A549 (cell line): ENCODE measurements around the gene DLGAP1. TPM values are rescaled to one million over a fixed set of nuclear protein-coding genes. Genes with fewer than 3 reads are reported as not detected.
A peak's percentile ranks its signal among the peaks of the same experiment; 100 is the strongest.

Experiments used
- ATAC-seq, 2 experiments: fragments of 200-7000 bp in 1 of 2; fragments of >200 bp in 1 of 2; cut with Nextera tagmentation in 1 of 2; cut with Tn5 transposase in 1 of 2; 3 replicates each; pipeline versions ENCODE4 v1.8.0 to v1.9.1; 2018 to 2020; ENCODE audit warnings: mild to moderate bottlenecking in 1 of 2, moderate library complexity in 1 of 2
- CTCF ChIA-PET: fragments of 300-600 bp; sonication (Branson Sonifier 250); formaldehyde crosslinking; extraction: SDS; loops from one replicate; lab custom pipeline; 2021; ENCODE audit warnings: antibody characterized with exemption, inconsistent platforms; lab: Yijun Ruan, JAX
- POLR2A ChIA-PET: fragments of 350-600 bp; formaldehyde crosslinking; extraction: SDS; loops from one replicate; lab custom pipeline; 2021; ENCODE audit warnings: antibody characterized with exemption, inconsistent platforms; lab: Yijun Ruan, JAX
- DNase-seq, 2 experiments: peaks; one replicate each; pipeline versions ENCODE4 v3.0.0 to v3.0.0-alpha.2; 2011 to 2016; ENCODE audit warnings: low read depth in 1 of 2, low spot score in 1 of 2
- FAIRE-seq: peaks from 2 replicates; lab custom pipeline; 2011; peaks lifted over from hg19 to GRCh38; lab: Jason Lieb, UNC
- H3K27ac ChIP-seq, 2 experiments: fragments of >200 bp; sonication (Bioruptor Twin); formaldehyde crosslinking; 3 replicates each; pipeline ENCODE4 v1.5.1; 2016 to 2017
- H3K4me1 ChIP-seq: fragments of >200 bp; sonication (Bioruptor Twin); formaldehyde crosslinking; 3 replicates; pipeline ENCODE4 v1.6.1; 2016
- H3K4me2 ChIP-seq: fragments of >200 bp; sonication (Bioruptor Twin); formaldehyde crosslinking; 3 replicates; pipeline ENCODE4 v1.6.1; 2016
- H3K4me3 ChIP-seq: fragments of >200 bp; sonication (Bioruptor Twin); formaldehyde crosslinking; 3 replicates; pipeline ENCODE4 v1.5.1; 2016
- H3K9me3 ChIP-seq: fragments of >200 bp; sonication (Bioruptor Twin); formaldehyde crosslinking; 3 replicates; pipeline ENCODE4 v1.6.1; 2016
- BHLHE40 ChIP-seq: IDR thresholded peaks from 2 replicates; pipeline ENCODE4 v1.6.1; 2012; ENCODE audit warnings: low read depth, low read length, inconsistent platforms
- EP300 ChIP-seq, 2 experiments: fragments of >200 bp; sonication (Bioruptor Twin); formaldehyde crosslinking; IDR thresholded peaks; 2 replicates in 1 of 2; 3 replicates in 1 of 2; pipeline ENCODE4 v1.6.1; 2016 to 2017
- FOSB ChIP-seq: fragments of 250-450 bp; sonication (Bioruptor Pico); IDR thresholded peaks from 2 replicates; pipeline ENCODE4 v1.5.0; 2020; ENCODE audit warnings: mild to moderate bottlenecking, moderate library complexity
- FOSL2 ChIP-seq, 2 experiments: fragments of 450-650 bp in 1 of 2; fragments of >200 bp in 1 of 2; sonication (Bioruptor Twin) in 1 of 2; formaldehyde crosslinking; IDR thresholded peaks; 2 replicates each; pipeline versions ENCODE4 v1.5.0 to v1.6.1; 2016 to 2020; ENCODE audit warnings: mild to moderate bottlenecking in 1 of 2, moderate library complexity in 1 of 2
- GATA3 ChIP-seq: IDR thresholded peaks from 2 replicates; pipeline ENCODE4 v1.6.1; 2012; ENCODE audit warnings: borderline replicate concordance
- RNF2 ChIP-seq: fragments of 200-600 bp; sonication (generic); IDR thresholded peaks from 2 replicates; pipeline ENCODE4 v1.6.1; 2016; ENCODE audit warnings: low read depth, mild to moderate bottlenecking, antibody characterized with exemption, moderate library complexity, borderline replicate concordance
- SMC3 ChIP-seq: fragments of >200 bp; sonication (Bioruptor Twin); formaldehyde crosslinking; IDR thresholded peaks from 3 replicates; pipeline ENCODE4 v1.6.1; 2018; ENCODE audit warnings: inconsistent platforms
- TP53 ChIP-seq: fragments of 250-450 bp; sonication (Bioruptor Pico); IDR thresholded peaks from 2 replicates; pipeline ENCODE4 v1.5.0; 2021; ENCODE audit warnings: mild to moderate bottlenecking, moderate library complexity
- WGBS: methylation state at CpG from one replicate; pipeline ENCODE4 v1.1.6; 2017; ENCODE audit errors: missing lambda C conversion rate; 5-methylcytosine and 5-hydroxymethylcytosine counted together
- polyA plus RNA-seq, 4 experiments: library from polyadenylated mRNA; depleted of rRNA in 3 of 4; stranded (reverse); fragments of >200 nt; fragmentation: RNase III in 1 of 4; extraction: RNeasy Plus Mini Kit Qiagen cat#74134 plus additional on column Dnase treatment in 1 of 4; gene quantifications; 2 replicates in 3 of 4; 3 replicates in 1 of 4; pipeline ENCODE4 v1.2.3, GENCODE V29; 2011 to 2017
- TF ChIP-seq, protein P1 (sequence below): IDR thresholded peaks from 2 replicates; pipeline ENCODE4 v1.6.1; 2012; ENCODE audit warnings: low read depth, borderline replicate concordance
- TF ChIP-seq, protein P2 (sequence below): IDR thresholded peaks from 2 replicates; pipeline ENCODE4 v1.6.1; 2012
- TF ChIP-seq, protein P3 (sequence below): fragments of 250-450 bp; sonication (Bioruptor Pico); IDR thresholded peaks from 2 replicates; pipeline ENCODE4 v1.5.0; 2020; ENCODE audit warnings: low read depth, mild to moderate bottlenecking, moderate library complexity
- TF ChIP-seq, protein P4 (sequence below): fragments of 150-350 bp; IDR thresholded peaks from 2 replicates; pipeline ENCODE4 v1.6.1; 2014; ENCODE audit warnings: low read depth, mild to moderate bottlenecking, low read length

Gene DLGAP1
- polyA plus RNA-seq, 2 of the 4 experiments (the other 2 are of a cell fraction): 0.04 to 0.12 TPM

DNA sequence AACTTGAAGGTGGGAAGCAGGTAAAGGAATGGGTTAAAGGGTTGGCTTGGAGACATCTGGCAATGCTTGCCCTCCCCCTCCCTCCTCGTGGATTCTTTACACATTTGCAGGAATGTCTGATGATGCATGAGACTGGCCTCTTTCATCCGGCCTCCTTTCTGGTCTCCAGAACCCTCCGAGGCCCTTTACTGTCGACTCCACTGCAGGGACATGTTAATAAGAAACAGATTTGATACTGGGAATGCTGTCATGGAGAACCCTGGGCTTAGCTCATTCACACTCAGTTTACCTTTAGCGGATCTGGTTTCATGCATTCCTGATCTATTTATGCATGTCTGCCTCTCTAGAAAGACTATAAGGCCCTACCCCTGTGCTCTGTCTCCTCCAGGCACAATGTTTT is 766.4 kb downstream of the DLGAP1 start:
- DNase-seq (peak in 1 of 2 experiments; percentile 83), ATAC-seq (peak; percentile 50 to 74; a peak in 4 of 6 replicates), FAIRE-seq (no peak)
- no peak overlapping the region for H3K4me3 ChIP-seq
- POLR2A ChIA-PET: no interaction called here
- CTCF ChIA-PET: interaction anchor here (1.1 to 1.2 kb wide), 2 partner anchors 181 to 250 kb away, joined by 3 read pairs; no protein-coding TSS in a partner anchor
- H3K4me1 ChIP-seq: peaks cover 49% of the 10 kb centered on the region
- TF ChIP-seq, protein P1, sequence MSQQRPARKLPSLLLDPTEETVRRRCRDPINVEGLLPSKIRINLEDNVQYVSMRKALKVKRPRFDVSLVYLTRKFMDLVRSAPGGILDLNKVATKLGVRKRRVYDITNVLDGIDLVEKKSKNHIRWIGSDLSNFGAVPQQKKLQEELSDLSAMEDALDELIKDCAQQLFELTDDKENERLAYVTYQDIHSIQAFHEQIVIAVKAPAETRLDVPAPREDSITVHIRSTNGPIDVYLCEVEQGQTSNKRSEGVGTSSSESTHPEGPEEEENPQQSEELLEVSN: no peak
- TF ChIP-seq, protein P2, sequence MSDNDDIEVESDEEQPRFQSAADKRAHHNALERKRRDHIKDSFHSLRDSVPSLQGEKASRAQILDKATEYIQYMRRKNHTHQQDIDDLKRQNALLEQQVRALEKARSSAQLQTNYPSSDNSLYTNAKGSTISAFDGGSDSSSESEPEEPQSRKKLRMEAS: peak; percentile 66
- TF ChIP-seq FOSL2 (IDR thresholded peaks at IDR 0.05): no peak
- TF ChIP-seq FOSL2 (CRISPR knock-in tag; IDR thresholded peaks at IDR 0.05): peak; percentile 34; the same call in 1 of the 2 replicates
- H3K9me3 ChIP-seq: peaks cover 9% of the 10 kb centered on the region; the same call in 1 of the 3 replicates
- WGBS: 8% methylated on average over 5 of the region's 5 CpGs
- peak overlapping the region; percentile 38 for H3K4me2 ChIP-seq
- H3K27ac ChIP-seq: peak overlapping the region; percentile 51 to 80

DNA sequence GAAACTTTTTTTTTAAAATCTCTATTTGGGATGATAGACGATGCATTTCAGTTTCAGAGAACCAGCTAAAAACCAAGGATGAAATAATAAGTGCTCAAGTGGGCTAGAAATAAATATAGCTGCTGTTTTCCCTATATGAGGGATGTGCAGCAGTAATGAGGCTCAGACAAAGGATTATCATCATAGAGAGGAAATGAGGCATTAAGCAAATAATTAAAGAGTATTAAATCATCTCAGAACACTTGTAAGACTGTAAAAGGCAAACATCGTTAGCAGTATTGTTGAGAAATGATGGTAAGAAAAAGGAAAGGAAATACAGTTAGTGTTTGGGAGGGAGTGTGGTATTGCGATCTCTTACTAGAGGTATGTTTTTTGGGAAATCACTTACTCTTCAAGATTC is 771.6 kb downstream of the DLGAP1 start:
- ChIA-PET POLR2A (no interaction called here), CTCF (interaction anchor here (1.1 to 3.0 kb wide), 3 partner anchors 17 to 385 kb away, joined by 3 to 9 read pairs (median 5); no protein-coding TSS in a partner anchor)
- FAIRE-seq (no peak), ATAC-seq (no peak), DNase-seq (no peak)
- Histone ChIP-seq H3K4me3 (no peak overlapping the region), H3K4me2 (no peak overlapping the region), H3K4me1 (peaks cover 15% of the 10 kb centered on the region), H3K9me3 (peaks cover 9% of the 10 kb centered on the region; the same call in 1 of the 3 replicates), H3K27ac (peak overlapping the region in 1 of 2 experiments; percentile 24; a peak in 1 of 6 replicates)
- 65% methylated on average over 3 of the region's 3 CpGs for WGBS
- no peak for TF ChIP-seq SMC3
- TF ChIP-seq FOSB: no peak
- TF ChIP-seq, protein P3, sequence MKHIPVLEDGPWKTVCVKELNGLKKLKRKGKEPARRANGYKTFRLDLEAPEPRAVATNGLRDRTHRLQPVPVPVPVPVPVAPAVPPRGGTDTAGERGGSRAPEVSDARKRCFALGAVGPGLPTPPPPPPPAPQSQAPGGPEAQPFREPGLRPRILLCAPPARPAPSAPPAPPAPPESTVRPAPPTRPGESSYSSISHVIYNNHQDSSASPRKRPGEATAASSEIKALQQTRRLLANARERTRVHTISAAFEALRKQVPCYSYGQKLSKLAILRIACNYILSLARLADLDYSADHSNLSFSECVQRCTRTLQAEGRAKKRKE: no peak
- TF ChIP-seq TP53 (CRISPR knock-in tag): no peak
- no peak for TF ChIP-seq GATA3
- no peak for TF ChIP-seq RNF2

DNA sequence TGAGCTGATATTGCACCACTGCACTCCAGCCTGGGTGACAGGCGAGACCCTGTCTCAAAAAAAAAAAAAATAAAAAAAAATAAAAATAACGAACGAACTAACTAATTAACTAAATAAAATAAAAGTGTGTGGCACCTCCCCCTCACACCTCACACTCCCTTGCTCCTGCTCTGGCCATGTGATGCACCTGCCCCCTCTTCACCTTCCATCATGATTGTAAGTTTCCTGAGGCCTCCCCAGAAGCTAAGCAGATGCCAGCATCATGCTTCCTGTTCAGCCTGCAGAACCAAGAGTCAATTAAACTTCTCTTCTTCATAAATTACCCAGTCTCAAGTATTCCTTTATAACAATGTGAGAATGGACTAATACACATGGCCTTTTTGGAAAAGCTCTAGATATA is 773.0 kb downstream of the DLGAP1 start:
- ATAC-seq (no peak), FAIRE-seq (no peak), DNase-seq (no peak)
- ChIA-PET POLR2A (no interaction called here), CTCF (interaction anchor here (3.0 kb wide), 1 partner anchor 16 kb away, joined by 9 read pairs; no protein-coding TSS in a partner anchor)
- Histone ChIP-seq H3K4me2 (no peak overlapping the region), H3K9me3 (peaks cover 5% of the 10 kb centered on the region; the same call in 1 of the 3 replicates), H3K4me3 (no peak overlapping the region), H3K27ac (no peak overlapping the region), H3K4me1 (peaks cover 9% of the 10 kb centered on the region; the same call in 2 of the 3 replicates)
- TF ChIP-seq, protein P4, sequence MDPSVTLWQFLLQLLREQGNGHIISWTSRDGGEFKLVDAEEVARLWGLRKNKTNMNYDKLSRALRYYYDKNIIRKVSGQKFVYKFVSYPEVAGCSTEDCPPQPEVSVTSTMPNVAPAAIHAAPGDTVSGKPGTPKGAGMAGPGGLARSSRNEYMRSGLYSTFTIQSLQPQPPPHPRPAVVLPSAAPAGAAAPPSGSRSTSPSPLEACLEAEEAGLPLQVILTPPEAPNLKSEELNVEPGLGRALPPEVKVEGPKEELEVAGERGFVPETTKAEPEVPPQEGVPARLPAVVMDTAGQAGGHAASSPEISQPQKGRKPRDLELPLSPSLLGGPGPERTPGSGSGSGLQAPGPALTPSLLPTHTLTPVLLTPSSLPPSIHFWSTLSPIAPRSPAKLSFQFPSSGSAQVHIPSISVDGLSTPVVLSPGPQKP: no peak
- no peak for TF ChIP-seq BHLHE40
- 97% methylated on average over 3 of the region's 3 CpGs for WGBS

DNA sequence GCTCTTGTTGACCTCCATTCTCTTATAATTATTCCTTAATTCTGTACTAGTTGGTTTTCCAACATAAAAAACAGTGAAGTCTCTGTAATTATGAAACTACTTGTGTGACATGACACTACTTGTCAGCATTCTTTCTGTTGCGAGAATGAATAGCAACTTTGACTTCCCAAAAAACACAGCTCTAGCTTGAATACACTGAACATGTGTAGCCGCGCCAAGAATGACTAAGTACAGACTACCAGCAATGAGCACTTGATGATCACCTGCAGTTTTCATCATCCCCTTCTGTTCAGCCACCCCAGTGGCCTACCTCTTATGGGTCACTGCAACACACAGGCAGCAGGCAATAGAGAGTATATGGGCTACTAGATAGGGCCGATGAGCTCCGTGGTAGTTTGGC is 775.9 kb downstream of the DLGAP1 start:
- Histone ChIP-seq H3K27ac (peak overlapping the region in 1 of 2 experiments; percentile 60; a peak in 2 of 6 replicates), H3K4me3 (no peak overlapping the region), H3K4me1 (peaks cover 16% of the 10 kb centered on the region)
- DNase-seq: no peak
- ATAC-seq: no peak
- 95% methylated on average over 5 of the region's 5 CpGs for WGBS
- FAIRE-seq: no peak
- no peak for TF ChIP-seq EP300 (IDR thresholded peaks at IDR 0.05)
- TF ChIP-seq, all 56 proteins: peak for 0
- Histone ChIP-seq H3K4me2 (no peak overlapping the region), H3K9me3 (no peaks in the 10 kb centered on the region)
- ChIA-PET CTCF (interaction anchor here (1.0 to 2.2 kb wide), 2 partner anchors 13 to 191 kb away, joined by 3 to 9 read pairs; no protein-coding TSS in a partner anchor), POLR2A (interaction anchor here (1.0 kb wide), 1 partner anchor 13 kb away, joined by 3 read pairs; no protein-coding TSS in a partner anchor)
